ENCODE data around the gene LRRC37B.
A peak's percentile ranks its signal among the peaks of the same experiment; 100 is the strongest.
"Not testable (repeated sequence)": the region's sequence is repeated elsewhere in the genome, so short reads cannot be mapped to it uniquely, and the experiment has no call there.

LRRC37B gene

GRCh38 chr17:32084942-32085829 is 78.0 kb downstream of the LRRC37B start:
- peak in 4 of 58 donors; percentile 12 to 56 (median 20) for DNase-seq

GRCh38 chr17:32086833-32087232 is 79.7 kb downstream of the LRRC37B start:
- DNase-seq = not testable (repeated sequence)

GRCh38 chr17:32092062-32092461 is 84.9 kb downstream of the LRRC37B start:
- not testable (repeated sequence) for DNase-seq

GRCh38 chr17:32099686-32100085 is 92.5 kb downstream of the LRRC37B start:
- DNase-seq = no peak

- not testable (repeated sequence) for DNase-seq
Observed at GRCh38 chr17:32100323-32100722, 93.1 kb downstream of the LRRC37B start.

- DNase-seq = no peak
Observed at GRCh38 chr17:32100971-32101631, 93.9 kb downstream of the LRRC37B start.

- DNase-seq = no peak
Observed at GRCh38 chr17:32102172-32102571, 95.0 kb downstream of the LRRC37B start.

- no peak for DNase-seq
Observed at GRCh38 chr17:32102646-32103186, 95.5 kb downstream of the LRRC37B start.

Measured in anterior cingulate cortex (tissue), 58 donors.